Hepatocyte (in vitro differentiated cells): Measurements from ENCODE around the gene SLC16A7. TPM values are rescaled to one million over a fixed set of nuclear protein-coding genes. Genes with fewer than 3 reads are reported as not detected.

ENCODE experiments used
- DNase-seq: peaks from one replicate; pipeline ENCODE4 v3.0.0-alpha.2; 2016; ENCODE audit warnings: low spot score
- H2AFZ ChIP-seq: fragments of 200-600 bp; sonication (generic); 2 replicates; pipeline ENCODE4 v1.6.0; 2016; ENCODE audit warnings: antibody characterized with exemption, mild to moderate bottlenecking
- H3K27ac ChIP-seq: fragments of 200-600 bp; sonication (generic); 2 replicates; pipeline ENCODE4 v1.5.1; 2016; ENCODE audit warnings: mild to moderate bottlenecking
- H3K27me3 ChIP-seq: fragments of 200-600 bp; sonication (generic); 2 replicates; pipeline ENCODE4 v1.6.1; 2016
- H3K36me3 ChIP-seq: fragments of 200-600 bp; sonication (generic); replicated peaks from 2 replicates; pipeline ENCODE4 v1.5.1; 2016; ENCODE audit warnings: low read depth; ENCODE audit not compliant: insufficient read depth
- H3K4me1 ChIP-seq: fragments of 200-600 bp; sonication (generic); 2 replicates; pipeline ENCODE4 v1.5.1; 2016; ENCODE audit warnings: mild to moderate bottlenecking, moderate library complexity; ENCODE audit not compliant: insufficient read depth
- H3K4me2 ChIP-seq: fragments of 200-600 bp; sonication (generic); 2 replicates; pipeline ENCODE4 v1.6.0; 2016
- H3K4me3 ChIP-seq: fragments of 200-600 bp; sonication (generic); 2 replicates; pipeline ENCODE4 v1.5.1; 2016; ENCODE audit warnings: mild to moderate bottlenecking
- H3K79me2 ChIP-seq: fragments of 200-600 bp; sonication (generic); 2 replicates; pipeline ENCODE4 v1.6.0; 2017; ENCODE audit warnings: mild to moderate bottlenecking
- H3K9me2 ChIP-seq: fragments of 200-600 bp; sonication (generic); replicated peaks from 2 replicates; pipeline ENCODE4 v1.6.0; 2017; ENCODE audit warnings: mild to moderate bottlenecking; ENCODE audit not compliant: insufficient read depth
- H3K9me3 ChIP-seq: fragments of 200-600 bp; sonication (generic); 2 replicates; pipeline ENCODE4 v1.5.1; 2016; ENCODE audit warnings: low read depth, mild to moderate bottlenecking
- H4K20me1 ChIP-seq: fragments of 200-600 bp; sonication (generic); 2 replicates; pipeline ENCODE4 v1.6.0; 2016; ENCODE audit warnings: mild to moderate bottlenecking; ENCODE audit not compliant: insufficient read depth, poor library complexity, severe bottlenecking
- CTCF ChIP-seq: fragments of 200-600 bp; sonication (generic); IDR thresholded peaks from 2 replicates; pipeline ENCODE4 v1.5.1; 2016; ENCODE audit warnings: antibody characterized with exemption, mild to moderate bottlenecking; ENCODE audit not compliant: poor library complexity
- EZH2 ChIP-seq: fragments of 200-600 bp; sonication (generic); IDR thresholded peaks from 2 replicates; pipeline ENCODE4 v1.6.1; 2016; ENCODE audit warnings: antibody characterized with exemption, mild to moderate bottlenecking, borderline replicate concordance
- EZH2phosphoT487 ChIP-seq: fragments of 200-600 bp; sonication (generic); IDR thresholded peaks from one replicate; pipeline ENCODE4 v1.6.1; 2018; ENCODE audit warnings: antibody characterized with exemption, mild to moderate bottlenecking, low read depth, moderate library complexity; ENCODE audit not compliant: unreplicated experiment, severe bottlenecking
- WGBS: methylation state at CpG from one replicate; pipeline ENCODE4 v1.1.6; 2016; ENCODE audit warnings: low lambda C conversion rate; ENCODE audit errors: missing lambda C conversion rate; 5-methylcytosine and 5-hydroxymethylcytosine counted together
- polyA plus RNA-seq: library from polyadenylated mRNA; unstranded; fragments of >200 nt; fragmentation: Nextera tagmentation; extraction: Ambion mirVana; gene quantifications from 2 replicates; pipeline ENCODE4 v1.2.1, GENCODE V29; 2016
- total RNA-seq: library from RNA; depleted of rRNA; stranded (reverse); fragments of >200 nt; gene quantifications from 2 replicates; pipeline ENCODE4 v1.2.3, GENCODE V29; 2014

The SLC16A7 gene
- total and polyA plus RNA-seq, 2 experiments from 2014 or later = 4.7 to 17.9 TPM

DNA sequence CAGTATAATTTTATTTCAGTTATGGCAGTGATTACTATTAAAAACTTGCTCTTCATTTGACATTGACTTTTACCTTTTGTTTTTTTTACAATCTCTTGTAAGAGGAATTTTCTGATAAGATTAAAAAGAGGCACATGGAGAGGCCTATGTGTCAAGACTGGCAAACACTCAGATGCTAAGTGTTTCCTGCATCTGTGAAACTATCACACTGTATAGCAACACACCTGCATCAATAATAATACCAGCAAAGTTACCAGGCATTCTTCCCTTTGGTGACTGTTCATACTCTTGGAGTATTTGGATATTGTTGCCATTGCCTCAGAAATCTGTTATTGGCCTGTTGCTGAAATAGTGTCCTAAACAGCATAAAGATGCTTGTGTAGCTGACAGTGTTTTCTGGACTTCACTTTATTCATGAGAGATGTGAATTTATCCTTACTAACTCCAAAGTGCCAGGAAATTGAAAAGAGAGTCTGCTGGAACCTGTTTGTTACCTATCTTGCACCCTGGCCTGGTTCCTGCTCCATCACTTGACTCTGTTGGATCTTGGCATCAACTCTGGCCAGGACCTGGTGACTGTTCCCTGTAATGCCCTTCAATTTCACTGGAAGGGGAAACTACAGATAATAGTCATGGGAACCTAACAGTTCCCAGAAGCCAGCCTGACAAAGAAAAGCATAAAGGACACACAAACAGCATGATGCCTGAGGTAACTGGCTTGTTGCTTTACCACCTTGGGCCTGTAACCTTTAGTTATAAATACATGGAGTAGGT lies 19.8 kb downstream of the SLC16A7 start:
- TF ChIP-seq CTCF (no peak), EZH2 (no peak), EZH2phosphoT487 (no peak)
- no peak overlapping the region for H3K4me3 ChIP-seq
- H4K20me1 ChIP-seq = no peaks in the 10 kb centered on the region
- no peaks in the 10 kb centered on the region for H3K27me3 ChIP-seq
- H3K9me3 ChIP-seq = peaks cover 4% of the 10 kb centered on the region
- H3K36me3 ChIP-seq = no peaks in the 10 kb centered on the region
- no peak for DNase-seq
- no peaks in the 10 kb centered on the region for H3K4me1 ChIP-seq
- no peaks in the 10 kb centered on the region for H3K79me2 ChIP-seq
- no peaks in the 10 kb centered on the region for H3K9me2 ChIP-seq
- H3K27ac ChIP-seq = no peak overlapping the region
- no peak overlapping the region for H2AFZ ChIP-seq
- H3K4me2 ChIP-seq = no peak overlapping the region

GRCh38 chr12:59619461-59620240 lies 23.8 kb downstream of the SLC16A7 start:
- H3K27me3 ChIP-seq = no peaks in the 10 kb centered on the region
- no peaks in the 10 kb centered on the region for H3K4me1 ChIP-seq
- H3K79me2 ChIP-seq = no peaks in the 10 kb centered on the region
- H3K36me3 ChIP-seq = no peaks in the 10 kb centered on the region
- no peaks in the 10 kb centered on the region for H3K9me2 ChIP-seq
- H3K9me3 ChIP-seq = no peaks in the 10 kb centered on the region
- no peak overlapping the region for H3K4me2 ChIP-seq
- TF ChIP-seq EZH2 (no peak), CTCF (no peak), EZH2phosphoT487 (no peak)
- DNase-seq = no peak
- no peaks in the 10 kb centered on the region for H4K20me1 ChIP-seq
- WGBS = 54% methylated on average over 1 of the region's 1 CpG
- H2AFZ ChIP-seq = no peak overlapping the region
- no peak overlapping the region for H3K27ac ChIP-seq
- no peak overlapping the region for H3K4me3 ChIP-seq

GRCh38 chr12:59620326-59620725 lies 24.5 kb downstream of the SLC16A7 start:
- no peaks in the 10 kb centered on the region for H3K36me3 ChIP-seq
- H3K4me3 ChIP-seq = no peak overlapping the region
- DNase-seq = no peak
- H3K9me3 ChIP-seq = no peaks in the 10 kb centered on the region
- TF ChIP-seq EZH2 (no peak), CTCF (no peak), EZH2phosphoT487 (no peak)
- H3K79me2 ChIP-seq = no peaks in the 10 kb centered on the region
- no peak overlapping the region for H3K4me2 ChIP-seq
- H3K4me1 ChIP-seq = no peaks in the 10 kb centered on the region
- H2AFZ ChIP-seq = no peak overlapping the region
- no peaks in the 10 kb centered on the region for H4K20me1 ChIP-seq
- no peaks in the 10 kb centered on the region for H3K9me2 ChIP-seq
- no peak overlapping the region for H3K27ac ChIP-seq
- WGBS = 94% methylated on average over 3 of the region's 3 CpGs
- no peaks in the 10 kb centered on the region for H3K27me3 ChIP-seq
